SK-N-SH (cell line): ENCODE results near the gene ACSL6. TPM values are rescaled to one million over a fixed set of nuclear protein-coding genes. Genes with fewer than 3 reads are reported as not detected.

Source experiments
- CTCF ChIA-PET: fragments of 300-600, 350-600 bp; formaldehyde crosslinking; extraction: SDS; loops from one replicate; lab custom pipeline; 2021; lab: Yijun Ruan, JAX
- POLR2A ChIA-PET: fragments of 350-600 bp; sonication (Branson Sonifier 250); formaldehyde crosslinking; extraction: SDS; loops from one replicate; lab custom pipeline; 2020; ENCODE audit warnings: antibody characterized with exemption, inconsistent platforms; lab: Yijun Ruan, JAX
- DNase-seq: peaks from one replicate; pipeline ENCODE4 v3.0.0; 2012
- H2AFZ ChIP-seq: fragments of 200-600 bp; sonication (generic); 2 replicates; pipeline ENCODE4 v1.8.1; 2016; ENCODE audit warnings: antibody characterized with exemption, mild to moderate bottlenecking, low read depth
- H3F3A ChIP-seq: fragments of 200-600 bp; sonication (generic); replicated peaks from 2 replicates; pipeline ENCODE3; 2016; ENCODE audit warnings: antibody characterized with exemption, mild to moderate bottlenecking; ENCODE audit not compliant: insufficient read depth
- H3K27ac ChIP-seq, 2 experiments: fragments of 200-500 bp in 1 of 2; fragments of 200-600 bp in 1 of 2; sonication (Bioruptor generic) in 1 of 2; sonication (generic), shearing (Covaris generic) in 1 of 2; 2 replicates each; pipeline versions ENCODE4 v1.5.1 to v1.6.1; 2014 to 2016; ENCODE audit warnings: low read depth in 2 of 2, inconsistent platforms in 1 of 2, low read length in 1 of 2, mild to moderate bottlenecking in 1 of 2, mixed read lengths in 1 of 2
- H3K27me3 ChIP-seq: fragments of 200-600 bp; sonication (generic), shearing (Covaris generic); 2 replicates; pipeline ENCODE4 v1.6.1; 2016; ENCODE audit warnings: mixed run types; ENCODE audit not compliant: insufficient read depth
- H3K36me3 ChIP-seq, 2 experiments: fragments of 200-500 bp in 1 of 2; fragments of 200-600 bp in 1 of 2; sonication (Bioruptor generic) in 1 of 2; sonication (generic) in 1 of 2; replicated peaks in 1 of 2; 2 replicates each; pipeline versions ENCODE3 to v1.5.1; 2014 to 2016; ENCODE audit warnings: low read length in 1 of 2, mild to moderate bottlenecking in 1 of 2; ENCODE audit not compliant: insufficient read depth in 2 of 2, control insufficient read depth in 1 of 2
- H3K4me1 ChIP-seq, 2 experiments: fragments of 200-500 bp in 1 of 2; fragments of 200-600 bp in 1 of 2; sonication (Bioruptor generic) in 1 of 2; sonication (generic), shearing (Covaris generic) in 1 of 2; 2 replicates each; pipeline versions ENCODE4 v1.5.1 to v1.6.1; 2014 to 2016; ENCODE audit warnings: low read depth in 1 of 2, low read length in 1 of 2, mixed run types in 1 of 2; ENCODE audit not compliant: insufficient read depth in 2 of 2, control insufficient read depth in 1 of 2
- H3K4me2 ChIP-seq: fragments of 200-600 bp; sonication (generic), shearing (Covaris generic); 2 replicates; pipeline ENCODE4 v1.6.1; 2017; ENCODE audit warnings: mixed run types
- H3K4me3 ChIP-seq, 2 experiments: fragments of 200-500 bp in 1 of 2; fragments of 200-600 bp in 1 of 2; sonication (Bioruptor generic) in 1 of 2; sonication (generic), shearing (Covaris generic) in 1 of 2; 2 replicates each; pipeline versions ENCODE4 v1.5.1 to v1.8.1; 2014 to 2016; ENCODE audit warnings: low read depth in 2 of 2, inconsistent platforms in 1 of 2, low read length in 1 of 2, mild to moderate bottlenecking in 1 of 2, mixed read lengths in 1 of 2, moderate library complexity in 1 of 2
- H3K79me2 ChIP-seq: fragments of 200-600 bp; sonication (generic); 2 replicates; pipeline ENCODE4 v1.8.1; 2017; ENCODE audit warnings: mild to moderate bottlenecking; ENCODE audit not compliant: insufficient read depth
- H3K9ac ChIP-seq: fragments of 200-600 bp; sonication (generic); 2 replicates; pipeline ENCODE4 v1.6.1; 2017; ENCODE audit warnings: mixed run types
- H3K9me2 ChIP-seq: fragments of 200-600 bp; sonication (generic); 2 replicates; pipeline ENCODE4 v1.6.1; 2017; ENCODE audit warnings: mixed run types
- H3K9me3 ChIP-seq: fragments of 200-600 bp; sonication (generic); 2 replicates; pipeline ENCODE4 v1.6.1; 2017; ENCODE audit warnings: mixed run types, mild to moderate bottlenecking, moderate library complexity
- H4K20me1 ChIP-seq: fragments of 200-600 bp; sonication (generic); 2 replicates; pipeline ENCODE4 v1.6.1; 2017; ENCODE audit warnings: mild to moderate bottlenecking, mixed run types; ENCODE audit not compliant: insufficient read depth
- CHD2 ChIP-seq: fragments of 150-350 bp; IDR thresholded peaks from 2 replicates; pipeline ENCODE4 v1.6.1; 2018; ENCODE audit warnings: low read length; ENCODE audit not compliant: partially characterized antibody
- ELF1 ChIP-seq: IDR thresholded peaks from 2 replicates; pipeline ENCODE4 v1.4.0; 2012
- EP300 ChIP-seq, 2 experiments: IDR thresholded peaks; 2 replicates each; pipeline versions ENCODE4 v1.4.0 to v1.6.1; 2012; ENCODE audit warnings: borderline replicate concordance in 1 of 2, low read depth in 1 of 2, low read length in 1 of 2
- FOSL2 ChIP-seq: IDR thresholded peaks from 2 replicates; pipeline ENCODE4 v1.4.0; 2012; ENCODE audit warnings: low read depth, mild to moderate bottlenecking, moderate library complexity, borderline replicate concordance
- FOXM1 ChIP-seq: IDR thresholded peaks from 2 replicates; pipeline ENCODE4 v1.4.0; 2012; ENCODE audit warnings: low read depth, mild to moderate bottlenecking
- GABPA ChIP-seq: IDR thresholded peaks from 2 replicates; pipeline ENCODE4 v1.4.0; 2012; ENCODE audit warnings: low read depth, mild to moderate bottlenecking
- MEF2A ChIP-seq: IDR thresholded peaks from 2 replicates; pipeline ENCODE4 v1.4.0; 2012; ENCODE audit warnings: low read depth, borderline replicate concordance
- NFIC ChIP-seq: IDR thresholded peaks from 2 replicates; pipeline ENCODE4 v1.4.0; 2012; ENCODE audit warnings: borderline replicate concordance
- POLR2AphosphoS5 ChIP-seq: IDR thresholded peaks from 2 replicates; pipeline ENCODE4 v1.6.1; 2012; ENCODE audit warnings: low read depth, low read length
- RAD21 ChIP-seq: IDR thresholded peaks from 2 replicates; pipeline ENCODE4 v1.6.1; 2012; ENCODE audit warnings: mild to moderate bottlenecking, low read length
- RXRA ChIP-seq: IDR thresholded peaks from 2 replicates; pipeline ENCODE4 v1.4.0; 2012; ENCODE audit warnings: low read depth, mild to moderate bottlenecking, borderline replicate concordance
- SIN3A ChIP-seq: IDR thresholded peaks from 2 replicates; pipeline ENCODE4 v1.6.1; 2012; ENCODE audit warnings: low read depth, mild to moderate bottlenecking, low read length, moderate library complexity, borderline replicate concordance
- TEAD4 ChIP-seq: IDR thresholded peaks from 2 replicates; pipeline ENCODE4 v1.4.0; 2012; ENCODE audit warnings: mild to moderate bottlenecking, borderline replicate concordance; ENCODE audit not compliant: insufficient read depth
- YY1 ChIP-seq: IDR thresholded peaks from 2 replicates; pipeline ENCODE4 v1.4.0; 2012; ENCODE audit warnings: low read depth, mild to moderate bottlenecking
- WGBS: methylation state at CpG from one replicate; pipeline ENCODE4 v1.1.6; 2017; ENCODE audit warnings: low lambda C conversion rate; 5-methylcytosine and 5-hydroxymethylcytosine counted together
- polyA plus RNA-seq, 3 experiments: library from polyadenylated mRNA; depleted of rRNA; stranded (reverse); fragments of >200 nt; gene quantifications; 2 replicates each; pipeline ENCODE4 v1.2.3, GENCODE V29; 2012
- TF ChIP-seq, protein P1 (sequence below): IDR thresholded peaks from 2 replicates; pipeline ENCODE4 v1.4.0; 2012; ENCODE audit warnings: low read depth, borderline replicate concordance
- TF ChIP-seq, protein P2 (sequence below): IDR thresholded peaks from 2 replicates; pipeline ENCODE4 v1.6.1; 2012; ENCODE audit warnings: mild to moderate bottlenecking, low read depth, low read length, moderate library complexity
- TF ChIP-seq, protein P3 (sequence below): IDR thresholded peaks from 2 replicates; pipeline ENCODE4 v1.4.0; 2012; ENCODE audit warnings: low read depth
- TF ChIP-seq, protein P4 (sequence below): fragments of 150-350 bp; IDR thresholded peaks from 2 replicates; pipeline ENCODE4 v1.6.1; 2017; ENCODE audit warnings: antibody characterized with exemption, low read length, low read depth, borderline replicate concordance

ACSL6 gene
- polyA plus RNA-seq, 1 of the 3 experiments (the other 2 are of a cell fraction), result 0.46 TPM

DNA sequence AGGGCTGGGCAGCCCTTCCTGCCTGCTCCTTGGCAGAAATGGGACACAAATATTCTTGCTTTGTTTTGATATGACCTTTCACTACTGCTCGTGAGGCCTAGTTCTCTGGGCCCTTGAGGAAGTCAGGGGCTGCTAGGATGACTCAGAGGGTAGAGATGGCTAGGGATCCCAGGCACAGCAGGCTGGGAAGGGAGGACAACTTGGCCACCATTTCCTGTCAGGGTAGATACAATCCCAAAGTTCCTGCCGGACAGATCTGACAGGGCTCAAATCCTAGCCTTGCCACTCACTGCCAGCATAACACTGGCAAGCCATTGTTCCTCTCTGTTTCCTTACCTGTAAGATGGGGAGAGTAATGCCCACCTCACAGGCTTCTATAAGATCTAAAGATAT is 34.2 kb downstream of the ACSL6 start:
- no peaks in the 10 kb centered on the region; the same call in 1 of the 2 replicates for H3K27me3 ChIP-seq
- ChIA-PET POLR2A (no interaction called here), CTCF (no interaction called here)
- no peak overlapping the region for H3K27ac ChIP-seq
- H3K9ac ChIP-seq, result no peak overlapping the region
- H3K4me3 ChIP-seq, result no peak overlapping the region
- no peaks in the 10 kb centered on the region for H3K4me1 ChIP-seq
- H3K9me2 ChIP-seq, result no peaks in the 10 kb centered on the region
- H3F3A ChIP-seq, result no peaks in the 10 kb centered on the region
- DNase-seq, result no peak
- WGBS, result 33% methylated on average over 1 of the region's 2 CpGs
- no peaks in the 10 kb centered on the region for H3K9me3 ChIP-seq
- no peaks in the 10 kb centered on the region for H3K36me3 ChIP-seq
- H4K20me1 ChIP-seq, result no peaks in the 10 kb centered on the region
- TF ChIP-seq RAD21, result no peak
- no peak for TF ChIP-seq CHD2
- TF ChIP-seq, protein P1, sequence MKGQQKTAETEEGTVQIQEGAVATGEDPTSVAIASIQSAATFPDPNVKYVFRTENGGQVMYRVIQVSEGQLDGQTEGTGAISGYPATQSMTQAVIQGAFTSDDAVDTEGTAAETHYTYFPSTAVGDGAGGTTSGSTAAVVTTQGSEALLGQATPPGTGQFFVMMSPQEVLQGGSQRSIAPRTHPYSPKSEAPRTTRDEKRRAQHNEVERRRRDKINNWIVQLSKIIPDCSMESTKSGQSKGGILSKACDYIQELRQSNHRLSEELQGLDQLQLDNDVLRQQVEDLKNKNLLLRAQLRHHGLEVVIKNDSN, result no peak
- no peak for TF ChIP-seq NFIC
- no peak for TF ChIP-seq FOXM1
- TF ChIP-seq, protein P2, sequence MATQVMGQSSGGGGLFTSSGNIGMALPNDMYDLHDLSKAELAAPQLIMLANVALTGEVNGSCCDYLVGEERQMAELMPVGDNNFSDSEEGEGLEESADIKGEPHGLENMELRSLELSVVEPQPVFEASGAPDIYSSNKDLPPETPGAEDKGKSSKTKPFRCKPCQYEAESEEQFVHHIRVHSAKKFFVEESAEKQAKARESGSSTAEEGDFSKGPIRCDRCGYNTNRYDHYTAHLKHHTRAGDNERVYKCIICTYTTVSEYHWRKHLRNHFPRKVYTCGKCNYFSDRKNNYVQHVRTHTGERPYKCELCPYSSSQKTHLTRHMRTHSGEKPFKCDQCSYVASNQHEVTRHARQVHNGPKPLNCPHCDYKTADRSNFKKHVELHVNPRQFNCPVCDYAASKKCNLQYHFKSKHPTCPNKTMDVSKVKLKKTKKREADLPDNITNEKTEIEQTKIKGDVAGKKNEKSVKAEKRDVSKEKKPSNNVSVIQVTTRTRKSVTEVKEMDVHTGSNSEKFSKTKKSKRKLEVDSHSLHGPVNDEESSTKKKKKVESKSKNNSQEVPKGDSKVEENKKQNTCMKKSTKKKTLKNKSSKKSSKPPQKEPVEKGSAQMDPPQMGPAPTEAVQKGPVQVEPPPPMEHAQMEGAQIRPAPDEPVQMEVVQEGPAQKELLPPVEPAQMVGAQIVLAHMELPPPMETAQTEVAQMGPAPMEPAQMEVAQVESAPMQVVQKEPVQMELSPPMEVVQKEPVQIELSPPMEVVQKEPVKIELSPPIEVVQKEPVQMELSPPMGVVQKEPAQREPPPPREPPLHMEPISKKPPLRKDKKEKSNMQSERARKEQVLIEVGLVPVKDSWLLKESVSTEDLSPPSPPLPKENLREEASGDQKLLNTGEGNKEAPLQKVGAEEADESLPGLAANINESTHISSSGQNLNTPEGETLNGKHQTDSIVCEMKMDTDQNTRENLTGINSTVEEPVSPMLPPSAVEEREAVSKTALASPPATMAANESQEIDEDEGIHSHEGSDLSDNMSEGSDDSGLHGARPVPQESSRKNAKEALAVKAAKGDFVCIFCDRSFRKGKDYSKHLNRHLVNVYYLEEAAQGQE, result no peak
- no peak for TF ChIP-seq FOSL2
- no peak for TF ChIP-seq POLR2AphosphoS5
- no peak for TF ChIP-seq GABPA
- TF ChIP-seq TEAD4, result no peak
- TF ChIP-seq, protein P3, sequence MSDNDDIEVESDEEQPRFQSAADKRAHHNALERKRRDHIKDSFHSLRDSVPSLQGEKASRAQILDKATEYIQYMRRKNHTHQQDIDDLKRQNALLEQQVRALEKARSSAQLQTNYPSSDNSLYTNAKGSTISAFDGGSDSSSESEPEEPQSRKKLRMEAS, result no peak
- H3K79me2 ChIP-seq, result no peaks in the 10 kb centered on the region
- H3K4me2 ChIP-seq, result no peak overlapping the region
- H2AFZ ChIP-seq, result no peak overlapping the region

DNA sequence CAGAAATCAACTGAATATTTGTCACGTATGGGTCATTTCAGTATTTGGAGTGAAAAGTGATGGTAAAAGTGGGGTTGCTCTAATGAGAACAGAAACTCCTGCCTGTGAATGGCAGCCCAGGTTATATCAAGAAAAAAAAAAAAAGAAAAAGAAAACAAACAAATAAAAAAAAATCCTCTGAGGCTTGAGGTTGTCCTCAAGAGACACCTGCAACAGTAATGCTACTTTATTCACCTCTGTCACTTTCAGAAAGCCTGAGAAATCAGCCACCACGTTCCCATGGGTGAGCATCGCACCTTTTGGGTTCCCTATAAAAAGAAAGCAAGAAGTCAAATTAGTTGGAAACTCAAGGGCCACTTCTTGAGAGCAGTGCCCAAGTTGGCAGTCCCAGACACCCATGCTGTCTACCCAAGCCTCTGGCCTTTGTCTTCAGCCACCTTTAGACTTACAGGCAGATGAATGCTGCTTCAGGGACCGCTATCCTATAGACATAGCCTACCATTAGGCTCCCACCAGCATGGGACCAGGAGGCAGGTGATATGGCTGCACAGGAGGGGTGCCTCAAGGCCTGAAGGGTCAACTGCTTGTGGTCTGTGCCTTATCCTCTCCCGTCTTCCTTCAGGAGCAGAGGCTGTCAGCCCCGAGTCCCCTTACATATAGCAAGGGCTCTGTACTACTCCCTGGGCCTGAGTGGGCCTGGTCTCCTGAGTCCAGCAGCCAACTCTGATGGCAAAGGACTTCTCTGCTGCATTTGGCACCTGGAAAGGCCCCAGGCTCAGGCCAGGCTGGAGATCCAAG is 34.8 kb downstream of the ACSL6 start:
- no peaks in the 10 kb centered on the region for H3K9me2 ChIP-seq
- no peak for DNase-seq
- ChIA-PET CTCF (no interaction called here), POLR2A (no interaction called here)
- no peak overlapping the region for H2AFZ ChIP-seq
- H3F3A ChIP-seq, result no peaks in the 10 kb centered on the region
- no peaks in the 10 kb centered on the region; the same call in 1 of the 2 replicates for H3K27me3 ChIP-seq
- no peaks in the 10 kb centered on the region for H3K4me1 ChIP-seq
- WGBS, result 57% methylated on average over 6 of the region's 6 CpGs
- H4K20me1 ChIP-seq, result no peaks in the 10 kb centered on the region
- H3K4me3 ChIP-seq, result no peak overlapping the region
- no peak overlapping the region for H3K9ac ChIP-seq
- no peaks in the 10 kb centered on the region for H3K36me3 ChIP-seq
- no peaks in the 10 kb centered on the region for H3K9me3 ChIP-seq
- H3K4me2 ChIP-seq, result no peak overlapping the region
- no peaks in the 10 kb centered on the region for H3K79me2 ChIP-seq
- H3K27ac ChIP-seq, result no peak overlapping the region
- TF ChIP-seq SIN3A (no peak), MEF2A (no peak), YY1 (no peak), EP300 (IDR thresholded peaks at IDR 0.05; ENCODE audit: borderline replicate concordance in 1 of 2, low read depth in 1 of 2, low read length in 1 of 2) (no peak), FOXM1 (no peak), ELF1 (no peak), RXRA (no peak)
- TF ChIP-seq, protein P2, result no peak
- TF ChIP-seq, protein P4, sequence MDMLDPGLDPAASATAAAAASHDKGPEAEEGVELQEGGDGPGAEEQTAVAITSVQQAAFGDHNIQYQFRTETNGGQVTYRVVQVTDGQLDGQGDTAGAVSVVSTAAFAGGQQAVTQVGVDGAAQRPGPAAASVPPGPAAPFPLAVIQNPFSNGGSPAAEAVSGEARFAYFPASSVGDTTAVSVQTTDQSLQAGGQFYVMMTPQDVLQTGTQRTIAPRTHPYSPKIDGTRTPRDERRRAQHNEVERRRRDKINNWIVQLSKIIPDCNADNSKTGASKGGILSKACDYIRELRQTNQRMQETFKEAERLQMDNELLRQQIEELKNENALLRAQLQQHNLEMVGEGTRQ, result no peak
